Ovary (tissue), 9 donors: ENCODE measurements around the gene GRIN2A. TPM values are rescaled to one million over a fixed set of nuclear protein-coding genes. Genes with fewer than 3 reads are reported as not detected.

ENCODE experiments used
- DNase-seq, 5 donors: peaks; one replicate each; pipeline ENCODE4 v3.0.0-alpha.2; 2019 to 2020
- H3K27ac ChIP-seq, 2 donors: fragments of 200-600 bp; one replicate each; pipeline versions ENCODE4 v1.5.1 to v1.8.0; 2019 to 2022
- H3K27me3 ChIP-seq: fragments of 200-600 bp; one replicate; pipeline ENCODE4 v1.8.0; 2022
- H3K36me3 ChIP-seq: fragments of 200-600 bp; sonication (generic); one replicate; pipeline ENCODE4 v1.5.1; 2019
- H3K4me1 ChIP-seq: one replicate; pipeline ENCODE4 v1.8.1; 2013; ENCODE audit warnings: mild to moderate bottlenecking, moderate library complexity; ENCODE audit not compliant: insufficient read depth
- H3K4me3 ChIP-seq: fragments of 200-600 bp; sonication (generic); one replicate; pipeline ENCODE4 v1.5.1; 2017
- H3K9me3 ChIP-seq, 2 donors: fragments of 200-600 bp in 1 of 2; sonication (generic) in 1 of 2; one replicate each; pipeline versions ENCODE4 v1.5.1 to v1.8.1; 2013 to 2019; ENCODE audit warnings: mild to moderate bottlenecking in 1 of 2, moderate library complexity in 1 of 2
- CTCF ChIP-seq, 3 donors: fragments of 450-650 bp in 2 of 3; fragments of 200-600 bp in 1 of 3; IDR thresholded peaks; one replicate each; pipeline versions ENCODE4 v1.5.1 to v1.8.0; 2016 to 2022; ENCODE audit warnings: antibody characterized with exemption in 3 of 3, mild to moderate bottlenecking in 1 of 3
- EP300 ChIP-seq: sonication (generic); formaldehyde crosslinking; IDR thresholded peaks from one replicate; pipeline ENCODE4 v1.6.1; 2017; ENCODE audit warnings: antibody characterized with exemption
- POLR2A ChIP-seq: fragments of 450-650 bp; IDR thresholded peaks from one replicate; pipeline ENCODE4 v1.6.1; 2017; ENCODE audit warnings: antibody characterized with exemption, mild to moderate bottlenecking, moderate library complexity
- WGBS, 3 donors: extraction: QIAGEN DNeasy Blood & Tissue Kit in 1 of 3; methylation state at CpG; one replicate each; pipeline versions ENCODE4 v1.1.5 to v1.1.7; 2013 to 2017; 5-methylcytosine and 5-hydroxymethylcytosine counted together
- intact Hi-C, 4 donors: fragments of 100-400 bp; cut with DNase I; formaldehyde crosslinking; loops; one replicate each; pipeline versions ENCODE4 v1.11.0 to v1.15.1; 2022 to 2023
- polyA plus RNA-seq, 2 donors: library from polyadenylated mRNA; stranded (reverse); fragments of 200-250 nt in 1 of 2; fragments of 350-450 nt in 1 of 2; fragmentation: Illumina TruSeq in 1 of 2; extraction: RNeasy Lipid Tissue Mini Kit (QIAGEN cat#74804) in 1 of 2; gene quantifications; one replicate each; pipeline ENCODE4 v1.2.3, GENCODE V29; 2013 to 2014
- total RNA-seq, 7 donors: library from RNA; depleted of rRNA in 2 of 7; stranded (reverse); fragments of >200 nt in 2 of 7; fragmentation: NEBNext Ultra II Directional in 3 of 7; extraction: Animal tissue kit (Norgen Biotek cat#: 25700) in 3 of 7; gene quantifications; one replicate each; pipeline versions ENCODE4 v1.1.0 to v1.2.4, GENCODE V29; 2016 to 2023
- donor health status: DM: no; HTN: no; CAD: no; lungs with moderate emphysema.
- donor health status: DM: no; HTN: no; CAD: no.
- donor health status: Bipolar disorder and iron deficiency.
- donor health status: DM: yes; HTN: yes; CAD: no.
- donor health status: DM: no; HTN: no; CAD: no.
- donor health status: DM: yes; HTN: yes; CAD: no.

The GRIN2A gene
- total and polyA plus RNA-seq, 9 donors: 0.08 to 5.4 (median 0.57) TPM; not detected in 1

GRCh38 chr16:9793623-9794022 lies 388.6 kb downstream of the GRIN2A start:
- H3K9me3 ChIP-seq: peaks cover 0 to 4% of the 10 kb centered on the region in 2 donors
- no peak overlapping the region for H3K4me3 ChIP-seq
- no peak for DNase-seq
- no peaks in the 10 kb centered on the region for H3K36me3 ChIP-seq
- TF ChIP-seq POLR2A (no peak), CTCF (IDR thresholded peaks at IDR 0.05) (no peak), EP300 (no peak)
- H3K27ac ChIP-seq: no peak overlapping the region
- H3K27me3 ChIP-seq: no peaks in the 10 kb centered on the region
- 81 to 85% (median 82%) methylated on average over 6 of the region's 6 CpGs for WGBS, 3 donors
- intact Hi-C loops: no loop called here
- no peaks in the 10 kb centered on the region for H3K4me1 ChIP-seq

- TF ChIP-seq EP300 (no peak), POLR2A (no peak), CTCF (IDR thresholded peaks at IDR 0.05) (no peak)
- DNase-seq: no peak
- no peak overlapping the region for H3K4me3 ChIP-seq
- WGBS, 3 donors: 72 to 73% (median 72%) methylated on average over 4 of the region's 4 CpGs
- H3K27me3 ChIP-seq: no peaks in the 10 kb centered on the region
- intact Hi-C loops: no loop called here
- no peaks in the 10 kb centered on the region for H3K4me1 ChIP-seq
- no peaks in the 10 kb centered on the region for H3K36me3 ChIP-seq
- H3K9me3 ChIP-seq: peaks cover 0 to 4% of the 10 kb centered on the region in 2 donors
- no peak overlapping the region for H3K27ac ChIP-seq
Observed at GRCh38 chr16:9791556-9791955, 390.7 kb downstream of the GRIN2A start.

- no peak for TF ChIP-seq CTCF (IDR thresholded peaks at IDR 0.05)
- no peak for TF ChIP-seq POLR2A
- no peak for TF ChIP-seq EP300
- Histone ChIP-seq H3K4me3 (no peak overlapping the region), H3K4me1 (no peaks in the 10 kb centered on the region), H3K36me3 (no peaks in the 10 kb centered on the region), H3K9me3 (peaks cover 0 to 4% of the 10 kb centered on the region in 2 donors), H3K27me3 (no peaks in the 10 kb centered on the region), H3K27ac (no peak overlapping the region)
- 89 to 92% (median 91%) methylated on average over 2 of the region's 2 CpGs for WGBS, 3 donors
- intact Hi-C loops: no loop called here
- DNase-seq: no peak
Observed at GRCh38 chr16:9790199-9790598, 392.0 kb downstream of the GRIN2A start.

- TF ChIP-seq CTCF (IDR thresholded peaks at IDR 0.05) (no peak), POLR2A (no peak), EP300 (no peak)
- no peaks in the 10 kb centered on the region for H3K27me3 ChIP-seq
- H3K4me1 ChIP-seq: no peaks in the 10 kb centered on the region
- DNase-seq: no peak
- no peak overlapping the region for H3K27ac ChIP-seq
- no peak overlapping the region for H3K4me3 ChIP-seq
- intact Hi-C loops: no loop called here
- peaks cover 0 to 4% of the 10 kb centered on the region in 2 donors for H3K9me3 ChIP-seq
- 32 to 61% (median 39%) methylated on average over 5 of the region's 5 CpGs for WGBS, 3 donors
- H3K36me3 ChIP-seq: no peaks in the 10 kb centered on the region
Observed at GRCh38 chr16:9787717-9788116, 394.5 kb downstream of the GRIN2A start.
